Measurements from ENCODE around the gene C20orf144. TPM values are rescaled to one million over a fixed set of nuclear protein-coding genes. Genes with fewer than 3 reads are reported as not detected.

Gene C20orf144
- total RNA-seq, 1 experiment from 2014 or later = not detected

DNA sequence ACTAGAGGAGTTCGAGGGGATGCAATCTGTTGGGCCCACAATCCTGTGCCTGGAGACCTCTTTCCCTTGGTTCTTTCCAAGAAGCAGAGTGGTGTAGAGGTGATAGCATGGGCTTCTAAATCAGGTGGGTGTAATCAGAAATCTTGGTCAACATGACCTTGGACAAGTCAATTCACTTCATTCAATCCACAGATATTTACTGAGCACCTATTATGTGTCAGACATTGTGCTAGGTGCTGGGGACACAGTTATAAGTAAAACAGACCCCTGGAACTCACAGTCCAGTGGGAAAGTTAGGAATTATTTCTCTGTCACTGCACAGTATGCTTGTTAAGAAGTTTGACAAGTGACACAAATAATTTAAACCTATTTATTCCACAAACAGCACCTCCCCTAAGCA, 27.4 kb downstream of the C20orf144 start:
- TF ChIP-seq SIN3A (IDR thresholded peaks at IDR 0.05; ENCODE audit: borderline replicate concordance, insufficient read depth, low read depth, low read length) (no peak), POLR2AphosphoS5 (IDR thresholded peaks at IDR 0.05; ENCODE audit: low read depth, low read length) (no peak), TCF7L2 (IDR thresholded peaks at IDR 0.05; ENCODE audit: low read depth, low read length) (no peak)
- TF ChIP-seq, protein P1, sequence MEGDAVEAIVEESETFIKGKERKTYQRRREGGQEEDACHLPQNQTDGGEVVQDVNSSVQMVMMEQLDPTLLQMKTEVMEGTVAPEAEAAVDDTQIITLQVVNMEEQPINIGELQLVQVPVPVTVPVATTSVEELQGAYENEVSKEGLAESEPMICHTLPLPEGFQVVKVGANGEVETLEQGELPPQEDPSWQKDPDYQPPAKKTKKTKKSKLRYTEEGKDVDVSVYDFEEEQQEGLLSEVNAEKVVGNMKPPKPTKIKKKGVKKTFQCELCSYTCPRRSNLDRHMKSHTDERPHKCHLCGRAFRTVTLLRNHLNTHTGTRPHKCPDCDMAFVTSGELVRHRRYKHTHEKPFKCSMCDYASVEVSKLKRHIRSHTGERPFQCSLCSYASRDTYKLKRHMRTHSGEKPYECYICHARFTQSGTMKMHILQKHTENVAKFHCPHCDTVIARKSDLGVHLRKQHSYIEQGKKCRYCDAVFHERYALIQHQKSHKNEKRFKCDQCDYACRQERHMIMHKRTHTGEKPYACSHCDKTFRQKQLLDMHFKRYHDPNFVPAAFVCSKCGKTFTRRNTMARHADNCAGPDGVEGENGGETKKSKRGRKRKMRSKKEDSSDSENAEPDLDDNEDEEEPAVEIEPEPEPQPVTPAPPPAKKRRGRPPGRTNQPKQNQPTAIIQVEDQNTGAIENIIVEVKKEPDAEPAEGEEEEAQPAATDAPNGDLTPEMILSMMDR (IDR thresholded peaks at IDR 0.05) = no peak
- TF ChIP-seq, protein P2, sequence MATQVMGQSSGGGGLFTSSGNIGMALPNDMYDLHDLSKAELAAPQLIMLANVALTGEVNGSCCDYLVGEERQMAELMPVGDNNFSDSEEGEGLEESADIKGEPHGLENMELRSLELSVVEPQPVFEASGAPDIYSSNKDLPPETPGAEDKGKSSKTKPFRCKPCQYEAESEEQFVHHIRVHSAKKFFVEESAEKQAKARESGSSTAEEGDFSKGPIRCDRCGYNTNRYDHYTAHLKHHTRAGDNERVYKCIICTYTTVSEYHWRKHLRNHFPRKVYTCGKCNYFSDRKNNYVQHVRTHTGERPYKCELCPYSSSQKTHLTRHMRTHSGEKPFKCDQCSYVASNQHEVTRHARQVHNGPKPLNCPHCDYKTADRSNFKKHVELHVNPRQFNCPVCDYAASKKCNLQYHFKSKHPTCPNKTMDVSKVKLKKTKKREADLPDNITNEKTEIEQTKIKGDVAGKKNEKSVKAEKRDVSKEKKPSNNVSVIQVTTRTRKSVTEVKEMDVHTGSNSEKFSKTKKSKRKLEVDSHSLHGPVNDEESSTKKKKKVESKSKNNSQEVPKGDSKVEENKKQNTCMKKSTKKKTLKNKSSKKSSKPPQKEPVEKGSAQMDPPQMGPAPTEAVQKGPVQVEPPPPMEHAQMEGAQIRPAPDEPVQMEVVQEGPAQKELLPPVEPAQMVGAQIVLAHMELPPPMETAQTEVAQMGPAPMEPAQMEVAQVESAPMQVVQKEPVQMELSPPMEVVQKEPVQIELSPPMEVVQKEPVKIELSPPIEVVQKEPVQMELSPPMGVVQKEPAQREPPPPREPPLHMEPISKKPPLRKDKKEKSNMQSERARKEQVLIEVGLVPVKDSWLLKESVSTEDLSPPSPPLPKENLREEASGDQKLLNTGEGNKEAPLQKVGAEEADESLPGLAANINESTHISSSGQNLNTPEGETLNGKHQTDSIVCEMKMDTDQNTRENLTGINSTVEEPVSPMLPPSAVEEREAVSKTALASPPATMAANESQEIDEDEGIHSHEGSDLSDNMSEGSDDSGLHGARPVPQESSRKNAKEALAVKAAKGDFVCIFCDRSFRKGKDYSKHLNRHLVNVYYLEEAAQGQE (IDR thresholded peaks at IDR 0.05; ENCODE audit: insufficient read depth in 1 of 2, low read depth in 2 of 2, low read length in 1 of 2) = no peak
- POLR2A ChIA-PET = no interaction called here
- intact Hi-C loops (cut with micrococcal nuclease; ENCODE audit: unreplicated experiment) (no loop called here), in situ Hi-C loops (cut with HindIII; ENCODE audit: low pct_unique_long_range_greater_than_20kb, low sequenced_read_pairs) (no loop called here)
- CTCF ChIA-PET = no interaction called here
- Histone ChIP-seq H3K27me3 (ENCODE audit: control insufficient read depth, insufficient read depth, low read length) (no peaks in the 10 kb centered on the region), H3K4me3 (ENCODE audit: low read depth in 2 of 2, low read length in 2 of 2) (no peak overlapping the region), H3K36me3 (ENCODE audit: control insufficient read depth, insufficient read depth, low read length) (no peaks in the 10 kb centered on the region), H3K9me3 (ENCODE audit: control insufficient read depth, insufficient read depth, low read depth, low read length) (no peaks in the 10 kb centered on the region), H3K4me1 (ENCODE audit: control insufficient read depth, insufficient read depth, low read length) (peaks cover 6% of the 10 kb centered on the region), H3K27ac (ENCODE audit: low read length) (no peak overlapping the region)
- no peak for DNase-seq (ENCODE audit: low read depth, low spot score)
- ATAC-seq = no peak
- no TSS peak for BruUV-seq (replicated peaks)

DNA sequence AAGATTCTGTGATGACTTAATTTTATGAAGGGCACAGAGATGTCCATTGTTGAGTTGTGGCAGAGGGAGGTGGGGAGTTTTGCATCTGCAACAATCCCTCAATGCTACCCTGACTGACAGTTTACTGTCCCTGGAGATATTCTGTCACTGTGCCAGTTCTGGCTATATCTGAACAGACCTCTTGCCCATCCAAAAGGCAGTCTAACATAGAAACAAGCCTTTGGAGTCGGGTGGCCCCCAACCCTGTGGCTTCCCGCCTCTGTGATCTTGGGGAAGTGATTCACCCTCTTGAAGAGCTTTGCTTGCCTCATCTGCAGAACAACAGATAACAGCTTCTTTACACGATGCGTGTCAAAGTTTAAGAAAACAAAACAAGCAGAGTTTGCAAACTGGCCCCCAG, 27.8 kb downstream of the C20orf144 start:
- peaks cover 2% of the 10 kb centered on the region for H3K4me1 ChIP-seq (ENCODE audit: control insufficient read depth, insufficient read depth, low read length)
- ATAC-seq (no peak), DNase-seq (ENCODE audit: low read depth, low spot score) (no peak)
- no peaks in the 10 kb centered on the region for H3K27me3 ChIP-seq (ENCODE audit: control insufficient read depth, insufficient read depth, low read length)
- no TSS peak for BruUV-seq (replicated peaks)
- CTCF ChIA-PET = interaction anchor here (0.6 kb wide), 1 partner anchor 212 kb away, joined by 3 read pairs; no protein-coding TSS in a partner anchor
- POLR2A ChIA-PET = no interaction called here
- TF ChIP-seq, protein P2 (IDR thresholded peaks at IDR 0.05; ENCODE audit: insufficient read depth in 1 of 2, low read depth in 2 of 2, low read length in 1 of 2) = no peak
- TF ChIP-seq, protein P1 (IDR thresholded peaks at IDR 0.05) = no peak
- in situ Hi-C loops (cut with HindIII; ENCODE audit: low pct_unique_long_range_greater_than_20kb, low sequenced_read_pairs) (no loop called here), intact Hi-C loops (cut with micrococcal nuclease; ENCODE audit: unreplicated experiment) (no loop called here)
- no peaks in the 10 kb centered on the region for H3K9me3 ChIP-seq (ENCODE audit: control insufficient read depth, insufficient read depth, low read depth, low read length)
- H3K27ac ChIP-seq (ENCODE audit: low read length) = no peak overlapping the region
- H3K36me3 ChIP-seq (ENCODE audit: control insufficient read depth, insufficient read depth, low read length) = no peaks in the 10 kb centered on the region
- no peak overlapping the region for H3K4me3 ChIP-seq (ENCODE audit: low read depth in 2 of 2, low read length in 2 of 2)
